Muscle layer of duodenum (tissue), 2 donors: ENCODE results near the gene LGR4.
"Not testable (repeated sequence)": the region's sequence is repeated elsewhere in the genome, so short reads cannot be mapped to it uniquely, and the experiment has no call there.

ENCODE experiments used
- H3K27ac ChIP-seq: one replicate; pipeline ENCODE4 v1.7.0; 2013; ENCODE audit warnings: mild to moderate bottlenecking, low read length
- H3K27me3 ChIP-seq: one replicate; pipeline ENCODE4 v1.7.0; 2013; ENCODE audit warnings: low read depth, mild to moderate bottlenecking, control low read depth, low read length
- H3K36me3 ChIP-seq, 2 donors: one replicate each; pipeline ENCODE4 v1.7.0; 2013; ENCODE audit warnings: low read length in 2 of 2, control low read depth in 1 of 2, mild to moderate bottlenecking in 1 of 2; ENCODE audit not compliant: insufficient read depth in 2 of 2, control insufficient read depth in 1 of 2
- H3K4me1 ChIP-seq, 2 donors: one replicate each; pipeline ENCODE4 v1.7.0; 2013; ENCODE audit warnings: low read length in 2 of 2, mild to moderate bottlenecking in 2 of 2, control low read depth in 1 of 2, moderate library complexity in 1 of 2; ENCODE audit not compliant: insufficient read depth in 2 of 2, control insufficient read depth in 1 of 2
- H3K4me3 ChIP-seq, 2 donors: one replicate each; pipeline ENCODE4 v1.7.0; 2013; ENCODE audit warnings: low read length in 2 of 2, low read depth in 1 of 2, mild to moderate bottlenecking in 1 of 2
- H3K9me3 ChIP-seq, 2 donors: one replicate each; pipeline ENCODE4 v1.7.0; 2013; ENCODE audit warnings: low read length in 2 of 2, control low read depth in 1 of 2, mild to moderate bottlenecking in 1 of 2; ENCODE audit not compliant: control insufficient read depth in 1 of 2
- donor health status: healthy.

The LGR4 gene

GRCh38 chr11:27354359-27354965, 118.1 kb downstream of the LGR4 start:
- Histone ChIP-seq H3K36me3 (no peaks in the 10 kb centered on the region), H3K27me3 (no peaks in the 10 kb centered on the region), H3K27ac (no peak overlapping the region), H3K9me3 (no peaks in the 10 kb centered on the region), H3K4me3 (no peak overlapping the region), H3K4me1 (no peaks in the 10 kb centered on the region)

GRCh38 chr11:27353593-27354358, 118.8 kb downstream of the LGR4 start:
- Histone ChIP-seq H3K9me3 (no peaks in the 10 kb centered on the region), H3K27ac (no peak overlapping the region), H3K4me1 (no peaks in the 10 kb centered on the region), H3K4me3 (no peak overlapping the region), H3K27me3 (no peaks in the 10 kb centered on the region), H3K36me3 (no peaks in the 10 kb centered on the region)

GRCh38 chr11:27352781-27353180, 119.8 kb downstream of the LGR4 start:
- no peaks in the 10 kb centered on the region for H3K4me1 ChIP-seq
- H3K9me3 ChIP-seq = no peaks in the 10 kb centered on the region
- no peaks in the 10 kb centered on the region for H3K36me3 ChIP-seq
- H3K27ac ChIP-seq = no peak overlapping the region
- no peak overlapping the region for H3K4me3 ChIP-seq
- H3K27me3 ChIP-seq = no peaks in the 10 kb centered on the region

GRCh38 chr11:27350511-27350910, 122.1 kb downstream of the LGR4 start:
- Histone ChIP-seq H3K9me3 (no peaks in the 10 kb centered on the region), H3K27me3 (no peaks in the 10 kb centered on the region), H3K36me3 (no peaks in the 10 kb centered on the region), H3K4me1 (no peaks in the 10 kb centered on the region), H3K27ac (no peak overlapping the region), H3K4me3 (no peak overlapping the region)

GRCh38 chr11:27349919-27350318, 122.7 kb downstream of the LGR4 start:
- Histone ChIP-seq H3K4me3 (no peak overlapping the region), H3K27me3 (no peaks in the 10 kb centered on the region), H3K27ac (no peak overlapping the region), H3K36me3 (no peaks in the 10 kb centered on the region), H3K9me3 (no peaks in the 10 kb centered on the region), H3K4me1 (no peaks in the 10 kb centered on the region)

GRCh38 chr11:27348340-27348873, 124.2 kb downstream of the LGR4 start:
- Histone ChIP-seq H3K27ac (no peak overlapping the region), H3K4me3 (no peak overlapping the region), H3K36me3 (no peaks in the 10 kb centered on the region), H3K9me3 (no peaks in the 10 kb centered on the region), H3K4me1 (no peaks in the 10 kb centered on the region), H3K27me3 (no peaks in the 10 kb centered on the region)

- Histone ChIP-seq H3K27ac (no peak overlapping the region), H3K36me3 (no peaks in the 10 kb centered on the region), H3K4me3 (no peak overlapping the region), H3K4me1 (no peaks in the 10 kb centered on the region), H3K27me3 (no peaks in the 10 kb centered on the region), H3K9me3 (no peaks in the 10 kb centered on the region)
Measured at GRCh38 chr11:27347359-27348339, 124.9 kb downstream of the LGR4 start.

GRCh38 chr11:27339941-27340340, 132.6 kb downstream of the LGR4 start:
- Histone ChIP-seq H3K4me3 (no peak overlapping the region), H3K27ac (no peak overlapping the region), H3K27me3 (no peaks in the 10 kb centered on the region), H3K9me3 (no peaks in the 10 kb centered on the region), H3K4me1 (no peaks in the 10 kb centered on the region), H3K36me3 (no peaks in the 10 kb centered on the region)

GRCh38 chr11:27334764-27335163, 137.8 kb downstream of the LGR4 start:
- H3K27ac ChIP-seq = not testable (repeated sequence)

GRCh38 chr11:27331981-27332380, 140.6 kb downstream of the LGR4 start:
- Histone ChIP-seq H3K4me3 (no peak overlapping the region), H3K27ac (no peak overlapping the region), H3K9me3 (no peaks in the 10 kb centered on the region), H3K4me1 (no peaks in the 10 kb centered on the region), H3K36me3 (no peaks in the 10 kb centered on the region), H3K27me3 (no peaks in the 10 kb centered on the region)

More at GRCh38 chr11:27334764-27335163, 137.8 kb downstream of the LGR4 start:
- not testable (repeated sequence) for H3K36me3 ChIP-seq, H3K4me1 ChIP-seq, H3K27me3 ChIP-seq, H3K4me3 ChIP-seq, H3K9me3 ChIP-seq
